Measurements from ENCODE around the gene FOXR1. TPM values are rescaled to one million over a fixed set of nuclear protein-coding genes. Genes with fewer than 3 reads are reported as not detected.

FOXR1 gene
- polyA plus RNA-seq, 1 donor from 2014 or later: not detected

DNA sequence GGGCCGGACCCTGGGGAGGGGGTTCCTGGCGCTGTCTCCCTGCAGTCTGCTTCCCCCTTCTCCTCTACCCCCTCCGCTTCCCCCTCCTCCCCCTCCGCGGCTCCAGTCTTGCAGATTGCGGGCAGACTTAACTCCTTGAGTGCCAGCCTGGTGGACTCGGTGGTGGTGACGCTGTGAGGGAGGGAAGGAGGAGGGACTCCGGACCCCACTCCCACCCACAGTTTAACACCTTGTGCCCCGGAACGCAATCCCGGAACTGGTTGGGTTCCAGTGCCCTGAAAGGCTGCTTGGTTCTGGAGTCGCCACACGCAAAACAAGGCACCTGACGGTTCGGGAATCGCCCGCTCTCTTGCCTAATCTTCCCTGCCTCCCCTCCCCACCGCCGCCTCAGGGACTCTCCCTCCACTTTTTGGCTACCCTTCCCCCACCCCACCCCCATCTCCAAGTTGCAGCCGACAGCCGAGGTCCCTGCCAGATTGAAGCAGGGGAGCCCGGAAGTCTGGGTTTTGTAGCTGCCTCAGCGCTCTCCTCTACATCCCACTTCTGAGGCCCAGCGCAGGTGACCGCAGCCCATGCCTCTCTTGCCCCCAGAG, 42.0 kb upstream of the FOXR1 start:
- Histone ChIP-seq H4K20me1 (ENCODE audit: insufficient read depth) (peaks cover 1% of the 10 kb centered on the region), H3K36me3 (ENCODE audit: insufficient read depth, low read length) (no peaks in the 10 kb centered on the region), H3K9me3 (ENCODE audit: low read length) (no peaks in the 10 kb centered on the region), H3F3A (ENCODE audit: insufficient read depth, low read length, poor library complexity, severe bottlenecking) (no peaks in the 10 kb centered on the region), H3K4me2 (ENCODE audit: low read length) (peak overlapping the region; percentile 71), H3K9me2 (ENCODE audit: insufficient read depth, low read length) (no peaks in the 10 kb centered on the region), H3K4me3 (ENCODE audit: low read length) (peak overlapping the region; percentile 99), H2AFZ (ENCODE audit: low read depth, low read length) (peak overlapping the region; percentile 35), H3K9ac (ENCODE audit: low read length) (peak overlapping the region; percentile 99), H3K27me3 (ENCODE audit: insufficient read depth, low read depth, low read length) (no peaks in the 10 kb centered on the region), H3K79me2 (replicated peaks; ENCODE audit: insufficient read depth, low read length) (peaks cover 7% of the 10 kb centered on the region), H3K27ac (ENCODE audit: low read length) (peak overlapping the region; percentile 99)
- peak; percentile 45 for TF ChIP-seq POLR2AphosphoS5 (IDR thresholded peaks at IDR 0.05)
- TF ChIP-seq, protein P1, sequence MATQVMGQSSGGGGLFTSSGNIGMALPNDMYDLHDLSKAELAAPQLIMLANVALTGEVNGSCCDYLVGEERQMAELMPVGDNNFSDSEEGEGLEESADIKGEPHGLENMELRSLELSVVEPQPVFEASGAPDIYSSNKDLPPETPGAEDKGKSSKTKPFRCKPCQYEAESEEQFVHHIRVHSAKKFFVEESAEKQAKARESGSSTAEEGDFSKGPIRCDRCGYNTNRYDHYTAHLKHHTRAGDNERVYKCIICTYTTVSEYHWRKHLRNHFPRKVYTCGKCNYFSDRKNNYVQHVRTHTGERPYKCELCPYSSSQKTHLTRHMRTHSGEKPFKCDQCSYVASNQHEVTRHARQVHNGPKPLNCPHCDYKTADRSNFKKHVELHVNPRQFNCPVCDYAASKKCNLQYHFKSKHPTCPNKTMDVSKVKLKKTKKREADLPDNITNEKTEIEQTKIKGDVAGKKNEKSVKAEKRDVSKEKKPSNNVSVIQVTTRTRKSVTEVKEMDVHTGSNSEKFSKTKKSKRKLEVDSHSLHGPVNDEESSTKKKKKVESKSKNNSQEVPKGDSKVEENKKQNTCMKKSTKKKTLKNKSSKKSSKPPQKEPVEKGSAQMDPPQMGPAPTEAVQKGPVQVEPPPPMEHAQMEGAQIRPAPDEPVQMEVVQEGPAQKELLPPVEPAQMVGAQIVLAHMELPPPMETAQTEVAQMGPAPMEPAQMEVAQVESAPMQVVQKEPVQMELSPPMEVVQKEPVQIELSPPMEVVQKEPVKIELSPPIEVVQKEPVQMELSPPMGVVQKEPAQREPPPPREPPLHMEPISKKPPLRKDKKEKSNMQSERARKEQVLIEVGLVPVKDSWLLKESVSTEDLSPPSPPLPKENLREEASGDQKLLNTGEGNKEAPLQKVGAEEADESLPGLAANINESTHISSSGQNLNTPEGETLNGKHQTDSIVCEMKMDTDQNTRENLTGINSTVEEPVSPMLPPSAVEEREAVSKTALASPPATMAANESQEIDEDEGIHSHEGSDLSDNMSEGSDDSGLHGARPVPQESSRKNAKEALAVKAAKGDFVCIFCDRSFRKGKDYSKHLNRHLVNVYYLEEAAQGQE (IDR thresholded peaks at IDR 0.05; ENCODE audit: borderline replicate concordance): no peak

DNA sequence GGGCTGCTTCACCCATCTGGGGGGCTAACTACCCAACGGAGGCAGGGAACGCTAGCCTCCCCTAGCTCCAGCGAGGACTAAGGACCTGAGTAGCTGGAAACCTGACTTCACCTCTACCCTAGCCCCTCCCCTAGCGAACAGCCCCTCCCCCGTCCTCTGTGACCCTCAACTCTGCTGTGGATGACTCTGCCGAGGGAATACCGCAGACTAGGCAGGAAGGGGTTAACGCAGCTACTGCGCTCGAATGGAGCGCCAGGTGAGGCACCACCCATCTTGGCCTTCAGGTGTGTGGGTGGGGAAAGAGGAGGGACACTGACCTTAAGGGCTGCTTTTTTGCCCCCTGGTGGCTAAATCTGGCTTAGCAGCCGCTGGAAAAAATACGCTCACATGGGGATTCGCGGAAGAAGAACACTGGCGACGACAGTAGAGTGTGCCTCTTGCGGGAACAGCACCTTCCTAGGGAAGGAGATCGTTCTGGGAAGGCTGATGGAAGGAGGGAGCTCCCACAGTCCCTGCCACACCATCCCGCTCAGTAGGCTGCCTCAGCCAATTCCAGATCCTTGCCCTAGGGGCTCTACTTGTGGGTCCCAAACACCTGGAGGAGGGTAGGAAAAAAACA, 41.4 kb upstream of the FOXR1 start:
- H3K27me3 ChIP-seq (ENCODE audit: insufficient read depth, low read depth, low read length): no peaks in the 10 kb centered on the region
- H3K36me3 ChIP-seq (ENCODE audit: insufficient read depth, low read length): no peaks in the 10 kb centered on the region
- H3K9ac ChIP-seq (ENCODE audit: low read length): peak overlapping the region; percentile 99
- peak overlapping the region; percentile 99 for H3K27ac ChIP-seq (ENCODE audit: low read length)
- H3K4me3 ChIP-seq (ENCODE audit: low read length): peak overlapping the region; percentile 99
- peak overlapping the region; percentile 87 for H3K4me2 ChIP-seq (ENCODE audit: low read length)
- H3F3A ChIP-seq (ENCODE audit: insufficient read depth, low read length, poor library complexity, severe bottlenecking): no peaks in the 10 kb centered on the region
- H3K9me2 ChIP-seq (ENCODE audit: insufficient read depth, low read length): no peaks in the 10 kb centered on the region
- peak overlapping the region; percentile 35 for H2AFZ ChIP-seq (ENCODE audit: low read depth, low read length)
- no peaks in the 10 kb centered on the region for H4K20me1 ChIP-seq (ENCODE audit: insufficient read depth)
- no peaks in the 10 kb centered on the region for H3K9me3 ChIP-seq (ENCODE audit: low read length)
- TF ChIP-seq EZH2 (IDR thresholded peaks at IDR 0.05; ENCODE audit: borderline replicate concordance, insufficient read depth, low read length, poor library complexity, severe bottlenecking) (no peak), SMC3 (conservative IDR thresholded peaks at IDR 0.05; ENCODE audit: poor library complexity) (peak; percentile 94), TAF1 (IDR thresholded peaks at IDR 0.05; ENCODE audit: low read depth) (peak; percentile 45), POLR2AphosphoS5 (IDR thresholded peaks at IDR 0.05) (peak; percentile 67), EP300 (conservative IDR thresholded peaks at IDR 0.05; ENCODE audit: poor library complexity, severe bottlenecking) (peak; percentile 54), RAD21 (conservative IDR thresholded peaks at IDR 0.05) (peak; percentile 83), MXI1 (conservative IDR thresholded peaks at IDR 0.05; ENCODE audit: poor library complexity, severe bottlenecking) (peak; percentile 61)
- TF ChIP-seq, protein P2, sequence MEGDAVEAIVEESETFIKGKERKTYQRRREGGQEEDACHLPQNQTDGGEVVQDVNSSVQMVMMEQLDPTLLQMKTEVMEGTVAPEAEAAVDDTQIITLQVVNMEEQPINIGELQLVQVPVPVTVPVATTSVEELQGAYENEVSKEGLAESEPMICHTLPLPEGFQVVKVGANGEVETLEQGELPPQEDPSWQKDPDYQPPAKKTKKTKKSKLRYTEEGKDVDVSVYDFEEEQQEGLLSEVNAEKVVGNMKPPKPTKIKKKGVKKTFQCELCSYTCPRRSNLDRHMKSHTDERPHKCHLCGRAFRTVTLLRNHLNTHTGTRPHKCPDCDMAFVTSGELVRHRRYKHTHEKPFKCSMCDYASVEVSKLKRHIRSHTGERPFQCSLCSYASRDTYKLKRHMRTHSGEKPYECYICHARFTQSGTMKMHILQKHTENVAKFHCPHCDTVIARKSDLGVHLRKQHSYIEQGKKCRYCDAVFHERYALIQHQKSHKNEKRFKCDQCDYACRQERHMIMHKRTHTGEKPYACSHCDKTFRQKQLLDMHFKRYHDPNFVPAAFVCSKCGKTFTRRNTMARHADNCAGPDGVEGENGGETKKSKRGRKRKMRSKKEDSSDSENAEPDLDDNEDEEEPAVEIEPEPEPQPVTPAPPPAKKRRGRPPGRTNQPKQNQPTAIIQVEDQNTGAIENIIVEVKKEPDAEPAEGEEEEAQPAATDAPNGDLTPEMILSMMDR (IDR thresholded peaks at IDR 0.05; ENCODE audit: poor library complexity, severe bottlenecking): peak; percentile 98
- TF ChIP-seq, protein P1 (IDR thresholded peaks at IDR 0.05; ENCODE audit: borderline replicate concordance): peak; percentile 50
- H3K79me2 ChIP-seq (replicated peaks; ENCODE audit: insufficient read depth, low read length): peaks cover under 1% of the 10 kb centered on the region

Data from neural cell (in vitro differentiated cells).